H9 (cell line): ENCODE data around the gene CCM2L. TPM values are rescaled to one million over a fixed set of nuclear protein-coding genes. Genes with fewer than 3 reads are reported as not detected.
A peak's percentile ranks its signal among the peaks of the same experiment; 100 is the strongest.

ENCODE experiments used
- DNase-seq: peaks from one replicate; pipeline ENCODE4 v3.0.0-alpha.2; 2017
- H2AFZ ChIP-seq: one replicate; pipeline ENCODE4 v1.6.1; 2013; ENCODE audit warnings: mild to moderate bottlenecking, low read length, control low read depth, moderate library complexity
- H2AK5ac ChIP-seq: 2 replicates; pipeline ENCODE4 v1.6.1; 2013; ENCODE audit warnings: low read length, control low read depth, mixed read lengths; ENCODE audit not compliant: insufficient read length
- H2BK120ac ChIP-seq: one replicate; pipeline ENCODE4 v1.6.1; 2013; ENCODE audit warnings: low read depth, mild to moderate bottlenecking, low read length, control low read depth, inconsistent platforms; ENCODE audit not compliant: poor library complexity, severe bottlenecking
- H2BK12ac ChIP-seq: 2 replicates; pipeline ENCODE4 v1.6.1; 2013; ENCODE audit warnings: low read length, control low read depth, mixed read lengths, low read depth; ENCODE audit not compliant: insufficient read length
- H2BK15ac ChIP-seq: 2 replicates; pipeline ENCODE4 v1.6.1; 2013; ENCODE audit warnings: low read depth, low read length, control low read depth
- H2BK20ac ChIP-seq: one replicate; pipeline ENCODE4 v1.6.1; 2013; ENCODE audit warnings: low read depth, mild to moderate bottlenecking, low read length, control low read depth, inconsistent platforms; ENCODE audit not compliant: poor library complexity, severe bottlenecking
- H2BK5ac ChIP-seq: 2 replicates; pipeline ENCODE4 v1.6.1; 2013; ENCODE audit warnings: low read length, control low read depth, mixed read lengths; ENCODE audit not compliant: insufficient read length
- H3K14ac ChIP-seq: 2 replicates; pipeline ENCODE4 v1.6.1; 2013; ENCODE audit warnings: low read length, control low read depth; ENCODE audit not compliant: insufficient read depth
- H3K18ac ChIP-seq: 2 replicates; pipeline ENCODE4 v1.6.1; 2013; ENCODE audit warnings: low read depth, mild to moderate bottlenecking, mixed read lengths, low read length, control low read depth; ENCODE audit not compliant: insufficient read length
- H3K23ac ChIP-seq: 2 replicates; pipeline ENCODE4 v1.6.1; 2013; ENCODE audit warnings: low read length, control low read depth, mixed read lengths, low read depth; ENCODE audit not compliant: insufficient read length
- H3K23me2 ChIP-seq: 2 replicates; pipeline ENCODE4 v1.6.1; 2013; ENCODE audit warnings: low read depth, mild to moderate bottlenecking, mixed read lengths, low read length, control low read depth; ENCODE audit not compliant: insufficient read length, poor library complexity, severe bottlenecking
- H3K27ac ChIP-seq: 2 replicates; pipeline ENCODE4 v1.5.1; 2013; ENCODE audit warnings: low read length, control low read depth, mixed read lengths, low read depth; ENCODE audit not compliant: insufficient read length
- H3K27me3 ChIP-seq: 2 replicates; pipeline ENCODE4 v1.6.1; 2013; ENCODE audit warnings: low read length, control low read depth, inconsistent platforms; ENCODE audit not compliant: insufficient read depth
- H3K4ac ChIP-seq: 2 replicates; pipeline ENCODE4 v1.6.1; 2013; ENCODE audit warnings: low read depth, mild to moderate bottlenecking, control low read depth, inconsistent platforms, low read length, moderate library complexity
- H3K4me1 ChIP-seq: 2 replicates; pipeline ENCODE4 v1.6.1; 2013; ENCODE audit warnings: low read length, control low read depth, inconsistent platforms; ENCODE audit not compliant: insufficient read depth
- H3K4me2 ChIP-seq: 2 replicates; pipeline ENCODE4 v1.6.1; 2013; ENCODE audit warnings: low read length, control low read depth, mixed read lengths; ENCODE audit not compliant: insufficient read length, insufficient read depth
- H3K56ac ChIP-seq: 2 replicates; pipeline ENCODE4 v1.6.1; 2013; ENCODE audit warnings: low read depth, mild to moderate bottlenecking, mixed read lengths, low read length, control low read depth; ENCODE audit not compliant: insufficient read length
- H3K79me1 ChIP-seq: 2 replicates; pipeline ENCODE4 v1.6.1; 2013; ENCODE audit warnings: low read depth, mild to moderate bottlenecking, moderate library complexity, low read length, control low read depth, inconsistent platforms; ENCODE audit not compliant: insufficient read depth, poor library complexity, severe bottlenecking
- H3K79me2 ChIP-seq: 2 replicates; pipeline ENCODE4 v1.6.1; 2013; ENCODE audit warnings: low read length, control low read depth, inconsistent platforms; ENCODE audit not compliant: insufficient read depth
- H3K9ac ChIP-seq: 2 replicates; pipeline ENCODE4 v1.6.1; 2013; ENCODE audit warnings: low read length, control low read depth, mixed read lengths; ENCODE audit not compliant: insufficient read length; ENCODE audit errors: extremely low read depth
- H3K9me3 ChIP-seq: one replicate; pipeline ENCODE4 v1.6.1; 2013; ENCODE audit warnings: low read depth, low read length, inconsistent platforms; ENCODE audit not compliant: control insufficient read depth
- H3T11ph ChIP-seq: one replicate; pipeline ENCODE4 v1.6.1; 2013; ENCODE audit warnings: mild to moderate bottlenecking, low read length, control low read depth, inconsistent platforms
- H4K20me1 ChIP-seq: one replicate; pipeline ENCODE4 v1.6.1; 2013; ENCODE audit not compliant: control insufficient read depth, insufficient read length, insufficient read depth
- H4K5ac ChIP-seq: 2 replicates; pipeline ENCODE4 v1.6.1; 2013; ENCODE audit warnings: low read depth, mild to moderate bottlenecking, mixed read lengths, low read length, control low read depth; ENCODE audit not compliant: insufficient read length
- H4K8ac ChIP-seq: replicated peaks from 2 replicates; pipeline ENCODE4 v1.6.1; 2013; ENCODE audit warnings: low read length, control low read depth, mixed read lengths, low read depth; ENCODE audit not compliant: insufficient read length
- H4K91ac ChIP-seq: 2 replicates; pipeline ENCODE4 v1.6.1; 2013; ENCODE audit warnings: low read depth, mild to moderate bottlenecking, moderate library complexity, mixed read lengths, low read length, control low read depth; ENCODE audit not compliant: insufficient read length
- H3K27ac Mint-ChIP-seq, 3 experiments: 2 replicates in 2 of 3; 3 replicates in 1 of 3; pipeline ENCODE4 v1.8.0; 2020 to 2021; ENCODE audit warnings: mixed read lengths in 3 of 3, mild to moderate bottlenecking in 1 of 3, moderate library complexity in 1 of 3
- H3K27me3 Mint-ChIP-seq: 2 replicates; pipeline ENCODE4 v1.8.0; 2021; ENCODE audit warnings: low read depth, mild to moderate bottlenecking, moderate library complexity, mixed read lengths
- H3K36me3 Mint-ChIP-seq, 3 experiments: 2 replicates in 2 of 3; 3 replicates in 1 of 3; pipeline ENCODE4 v1.8.0; 2020 to 2021; ENCODE audit warnings: low read depth in 3 of 3, mixed read lengths in 3 of 3; ENCODE audit not compliant: insufficient read depth in 1 of 3
- H3K4me1 Mint-ChIP-seq, 2 experiments: 2 replicates each; pipeline ENCODE4 v1.8.0; 2020; ENCODE audit warnings: mixed read lengths in 2 of 2
- H3K4me3 Mint-ChIP-seq, 2 experiments: 2 replicates in 1 of 2; 3 replicates in 1 of 2; pipeline ENCODE4 v1.8.0; 2020 to 2021; ENCODE audit warnings: mild to moderate bottlenecking in 2 of 2, mixed read lengths in 2 of 2, moderate library complexity in 1 of 2
- H3K9me3 Mint-ChIP-seq, 2 experiments: 2 replicates in 1 of 2; 3 replicates in 1 of 2; pipeline ENCODE4 v1.8.0; 2020; ENCODE audit warnings: mild to moderate bottlenecking in 2 of 2, mixed read lengths in 2 of 2, moderate library complexity in 1 of 2
- CTCF ChIP-seq: fragments of 200-600 bp; sonication (generic); conservative IDR thresholded peaks from 3 replicates; pipeline ENCODE4 v1.8.0; 2021; ENCODE audit warnings: antibody characterized with exemption, mild to moderate bottlenecking
- total RNA-seq: library from RNA; stranded (reverse); gene quantifications from 2 replicates; pipeline ENCODE4 v1.2.1, GENCODE V29; 2021

CCM2L gene
- total RNA-seq, 1 experiment from 2014 or later: 4.6 TPM

- H2AK5ac ChIP-seq: no peak overlapping the region
- no peaks in the 10 kb centered on the region for H3K79me1 ChIP-seq
- no peaks in the 10 kb centered on the region for H3K27me3 ChIP-seq
- H3K79me2 ChIP-seq: no peaks in the 10 kb centered on the region
- no peak overlapping the region for H4K91ac ChIP-seq
- no peak for TF ChIP-seq CTCF
- H3K9ac ChIP-seq: no peak overlapping the region
- no peaks in the 10 kb centered on the region for H4K20me1 ChIP-seq
- no peaks in the 10 kb centered on the region for H3K9me3 ChIP-seq
- peaks cover 11% of the 10 kb centered on the region for H3K27me3 Mint-ChIP-seq
- no peak overlapping the region for H3K27ac ChIP-seq
- no peaks in the 10 kb centered on the region for H3K23me2 ChIP-seq
- H3K4me3 Mint-ChIP-seq: no peak overlapping the region
- H2BK20ac ChIP-seq: no peak overlapping the region
- no peak overlapping the region for H4K8ac ChIP-seq
- H2BK120ac ChIP-seq: no peak overlapping the region
- H3K18ac ChIP-seq: no peak overlapping the region
- H3K36me3 Mint-ChIP-seq: no peaks in the 10 kb centered on the region
- H3K4me2 ChIP-seq: no peak overlapping the region
- no peak overlapping the region for H3K23ac ChIP-seq
- H2BK15ac ChIP-seq: no peak overlapping the region
- H2AFZ ChIP-seq: no peak overlapping the region
- H3K4me1 Mint-ChIP-seq: peaks cover 32 to 37% of the 10 kb centered on the region in 2 experiments
- H3K27ac Mint-ChIP-seq: peak overlapping the region in 1 of 3 experiments; percentile 18; a peak in 1 of 7 replicates
- H2BK12ac ChIP-seq: no peak overlapping the region
- no peaks in the 10 kb centered on the region; a peak in 1 of 5 replicates for H3K9me3 Mint-ChIP-seq
- no peak overlapping the region for H4K5ac ChIP-seq
- H3K56ac ChIP-seq: no peak overlapping the region
- peaks cover 2% of the 10 kb centered on the region; the same call in 1 of the 2 replicates for H3K4me1 ChIP-seq
- no peak overlapping the region for H3K4ac ChIP-seq
- no peak for DNase-seq
- no peak overlapping the region for H2BK5ac ChIP-seq
- no peak overlapping the region for H3K14ac ChIP-seq
- H3T11ph ChIP-seq: no peak overlapping the region
These were observed 5.3 kb upstream of the CCM2L start for GRCh38 chr20:32004963-32005362.
